Prostate gland (tissue), 2 donors: ENCODE data around the gene FAM171A2.

Source experiments
- POLR2A ChIP-seq: fragments of 450-650 bp; IDR thresholded peaks from one replicate; pipeline ENCODE4 v1.6.1; 2016; ENCODE audit warnings: antibody characterized with exemption, mild to moderate bottlenecking
- POLR2AphosphoS5 ChIP-seq: sonication (generic); formaldehyde crosslinking; IDR thresholded peaks from one replicate; pipeline ENCODE4 v1.6.1; 2017; ENCODE audit warnings: antibody characterized with exemption
- TF ChIP-seq, protein P1 (sequence below), 4 experiments: fragments of 200-600 bp in 2 of 4; fragments of 450-650 bp in 2 of 4; sonication (generic) in 2 of 4; IDR thresholded peaks; 1 replicate in 3 of 4; 2 replicates in 1 of 4; pipeline ENCODE4 v1.5.1; 2016 to 2019; ENCODE audit warnings: antibody characterized with exemption in 4 of 4, mild to moderate bottlenecking in 2 of 4, moderate library complexity in 2 of 4

DNA sequence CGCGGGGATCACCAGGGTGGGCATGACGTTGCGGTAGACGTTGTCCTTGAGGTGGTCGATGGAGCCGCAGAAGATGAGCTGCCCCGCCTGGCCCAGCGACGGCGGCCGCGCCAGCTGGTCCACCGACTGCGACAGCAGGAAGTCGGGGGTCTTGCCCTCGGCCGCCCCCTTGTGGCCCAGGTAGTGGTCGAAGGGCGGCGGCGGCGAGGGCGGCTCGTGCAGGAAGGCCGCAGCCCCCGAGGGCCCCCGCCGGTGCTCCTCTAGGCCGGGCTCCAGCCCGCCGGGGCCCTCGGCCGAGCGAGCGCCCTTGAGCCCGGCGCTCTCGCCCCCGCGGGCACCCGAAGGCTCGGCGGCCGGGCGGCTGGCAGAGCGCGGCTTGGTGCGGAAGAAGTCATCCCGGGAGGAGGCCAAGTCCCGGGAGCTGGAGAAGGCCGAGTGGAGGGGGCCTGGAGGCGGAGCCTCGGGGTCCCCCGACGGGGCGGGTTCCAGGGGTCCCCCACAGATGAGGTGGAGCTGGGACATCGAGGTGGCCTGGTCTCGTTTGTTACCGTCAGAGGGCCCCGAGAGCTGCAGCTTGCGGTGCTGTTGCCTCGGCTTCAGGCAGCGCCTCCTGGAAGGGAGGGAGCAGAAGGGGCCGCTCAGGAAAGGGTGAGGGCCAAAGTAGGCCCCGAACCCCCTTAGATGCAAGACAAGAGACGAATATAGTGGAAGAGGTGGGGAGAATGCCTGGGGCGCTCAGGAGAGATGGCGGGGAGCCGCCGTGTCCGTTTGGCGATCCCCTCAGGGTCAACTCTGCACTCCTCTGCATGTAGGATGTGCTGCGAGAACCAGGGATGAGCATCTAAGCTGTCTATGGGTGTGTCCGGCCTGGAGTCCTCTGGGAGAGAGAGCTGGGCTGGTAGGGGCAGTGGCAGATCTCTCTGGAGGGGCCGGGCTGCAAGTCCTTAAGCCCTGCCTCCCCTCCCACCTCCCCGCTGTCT, 8.8 kb downstream of the FAM171A2 start:
- TF ChIP-seq, protein P1, sequence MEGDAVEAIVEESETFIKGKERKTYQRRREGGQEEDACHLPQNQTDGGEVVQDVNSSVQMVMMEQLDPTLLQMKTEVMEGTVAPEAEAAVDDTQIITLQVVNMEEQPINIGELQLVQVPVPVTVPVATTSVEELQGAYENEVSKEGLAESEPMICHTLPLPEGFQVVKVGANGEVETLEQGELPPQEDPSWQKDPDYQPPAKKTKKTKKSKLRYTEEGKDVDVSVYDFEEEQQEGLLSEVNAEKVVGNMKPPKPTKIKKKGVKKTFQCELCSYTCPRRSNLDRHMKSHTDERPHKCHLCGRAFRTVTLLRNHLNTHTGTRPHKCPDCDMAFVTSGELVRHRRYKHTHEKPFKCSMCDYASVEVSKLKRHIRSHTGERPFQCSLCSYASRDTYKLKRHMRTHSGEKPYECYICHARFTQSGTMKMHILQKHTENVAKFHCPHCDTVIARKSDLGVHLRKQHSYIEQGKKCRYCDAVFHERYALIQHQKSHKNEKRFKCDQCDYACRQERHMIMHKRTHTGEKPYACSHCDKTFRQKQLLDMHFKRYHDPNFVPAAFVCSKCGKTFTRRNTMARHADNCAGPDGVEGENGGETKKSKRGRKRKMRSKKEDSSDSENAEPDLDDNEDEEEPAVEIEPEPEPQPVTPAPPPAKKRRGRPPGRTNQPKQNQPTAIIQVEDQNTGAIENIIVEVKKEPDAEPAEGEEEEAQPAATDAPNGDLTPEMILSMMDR (IDR thresholded peaks at IDR 0.05): no peak
- TF ChIP-seq POLR2AphosphoS5: no peak
- TF ChIP-seq POLR2A: no peak
